Activated CD4-positive, alpha-beta T cell treated with anti-CD3 and anti-CD28 coated beads, Interleukin-2, amount 10 ng/mL, durations not matched to agents 7 days and 5 days (primary cell): Measurements from ENCODE around the gene HOXC5. TPM values are rescaled to one million over a fixed set of nuclear protein-coding genes. Genes with fewer than 3 reads are reported as not detected.

Experiments
- CTCF ChIA-PET: fragments of 350-600 bp; sonication (Branson Sonifier 250); formaldehyde crosslinking; loops from one replicate; lab custom pipeline; 2021; ENCODE audit warnings: antibody characterized with exemption; lab: Charles Lee
- POLR2A ChIA-PET: fragments of 350-600 bp; sonication (Branson Sonifier 250); formaldehyde crosslinking; loops from one replicate; lab custom pipeline; 2021; ENCODE audit warnings: antibody characterized with exemption; lab: Charles Lee
- DNase-seq: peaks from one replicate; pipeline ENCODE4 v3.0.0-alpha.2; 2020
- H3K27ac Mint-ChIP-seq: one replicate; pipeline ENCODE4 v1.8.0; 2021; ENCODE audit warnings: mild to moderate bottlenecking, moderate library complexity, mixed read lengths
- H3K27me3 Mint-ChIP-seq: one replicate; pipeline ENCODE4 v1.8.0; 2021; ENCODE audit warnings: mixed read lengths
- H3K36me3 Mint-ChIP-seq: one replicate; pipeline ENCODE4 v1.8.0; 2021; ENCODE audit warnings: low read depth, mixed read lengths
- H3K4me1 Mint-ChIP-seq: one replicate; pipeline ENCODE4 v1.8.0; 2021; ENCODE audit warnings: mixed read lengths
- H3K4me3 Mint-ChIP-seq: one replicate; pipeline ENCODE4 v1.8.0; 2021; ENCODE audit warnings: mild to moderate bottlenecking, moderate library complexity, mixed read lengths
- H3K9me3 Mint-ChIP-seq: one replicate; pipeline ENCODE4 v1.8.0; 2021; ENCODE audit warnings: mixed read lengths
- total RNA-seq, 2 experiments: library from RNA; stranded (reverse); gene quantifications; one replicate each; pipeline ENCODE4 v1.2.3, GENCODE V29; 2021

The HOXC5 gene
- total RNA-seq, 2 experiments from 2014 or later = not detected

DNA sequence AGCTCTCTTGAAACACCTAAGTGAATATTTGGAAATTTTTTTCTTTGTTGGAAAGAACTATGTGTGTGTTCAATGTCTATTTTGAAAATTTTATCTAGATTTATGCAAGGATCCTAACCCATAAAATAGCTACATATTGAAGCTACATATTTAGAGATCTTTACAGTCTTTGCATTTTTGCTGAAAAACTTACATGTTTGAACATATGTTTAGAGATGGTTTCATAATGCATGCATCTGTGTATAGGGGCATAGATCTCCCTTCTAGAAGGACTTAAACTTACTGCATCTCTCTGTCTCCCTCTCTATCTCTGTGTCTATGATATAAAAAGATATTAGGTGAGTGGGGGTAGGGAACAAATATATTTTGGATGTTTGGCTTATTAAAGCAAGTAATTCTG is 12.6 kb downstream of the HOXC5 start:
- peaks cover 22% of the 10 kb centered on the region for H3K4me1 Mint-ChIP-seq
- DNase-seq = no peak
- no peaks in the 10 kb centered on the region for H3K36me3 Mint-ChIP-seq
- ChIA-PET CTCF (interaction anchor here (1.6 kb wide), 1 partner anchor 17 kb away, joined by 4 read pairs; the partner anchor contains the start of gene HOXC6), POLR2A (no interaction called here)
- no peak overlapping the region for H3K27ac Mint-ChIP-seq
- no peak overlapping the region for H3K4me3 Mint-ChIP-seq
- peaks cover 96% of the 10 kb centered on the region for H3K27me3 Mint-ChIP-seq
- H3K9me3 Mint-ChIP-seq = no peaks in the 10 kb centered on the region

DNA sequence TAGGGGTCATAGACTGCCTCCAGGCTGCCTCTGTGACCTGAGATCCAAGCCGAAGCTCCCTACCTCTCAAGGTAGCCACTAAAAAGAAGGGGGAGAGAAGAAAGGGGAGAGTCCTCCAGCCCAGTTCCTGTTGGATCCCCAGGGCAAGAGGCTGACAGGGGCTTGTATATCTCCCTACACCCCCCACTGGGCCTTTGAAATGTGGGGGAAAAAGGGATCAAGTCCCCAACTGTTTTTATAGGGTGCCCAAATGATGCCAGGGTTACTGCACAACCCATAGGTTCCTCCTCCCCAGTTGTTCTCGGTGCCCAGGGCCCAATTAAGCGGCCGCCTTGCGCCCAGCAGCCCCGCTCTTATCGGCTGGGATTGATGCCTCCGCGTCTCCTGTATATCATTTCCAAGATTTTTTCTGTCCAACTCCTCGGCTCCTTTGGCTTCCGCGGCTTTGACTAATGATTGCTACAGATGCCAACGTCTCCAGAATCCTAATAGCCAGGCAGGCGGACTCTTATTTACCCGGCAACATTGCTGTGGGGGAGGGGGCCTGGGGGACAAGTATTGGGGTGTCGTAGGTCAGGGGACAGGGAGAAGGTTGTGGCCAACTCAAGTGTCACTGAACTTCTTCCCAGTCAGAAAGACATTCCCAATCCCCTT is 13.1 kb downstream of the HOXC5 start:
- no peak for DNase-seq
- Mint-ChIP-seq H3K4me3 (no peak overlapping the region), H3K9me3 (no peaks in the 10 kb centered on the region), H3K36me3 (no peaks in the 10 kb centered on the region), H3K4me1 (peaks cover 24% of the 10 kb centered on the region), H3K27me3 (peaks cover 98% of the 10 kb centered on the region), H3K27ac (no peak overlapping the region)
- ChIA-PET POLR2A (no interaction called here), CTCF (interaction anchor here (1.6 kb wide), 1 partner anchor 17 kb away, joined by 4 read pairs; the partner anchor contains the start of gene HOXC6)

DNA sequence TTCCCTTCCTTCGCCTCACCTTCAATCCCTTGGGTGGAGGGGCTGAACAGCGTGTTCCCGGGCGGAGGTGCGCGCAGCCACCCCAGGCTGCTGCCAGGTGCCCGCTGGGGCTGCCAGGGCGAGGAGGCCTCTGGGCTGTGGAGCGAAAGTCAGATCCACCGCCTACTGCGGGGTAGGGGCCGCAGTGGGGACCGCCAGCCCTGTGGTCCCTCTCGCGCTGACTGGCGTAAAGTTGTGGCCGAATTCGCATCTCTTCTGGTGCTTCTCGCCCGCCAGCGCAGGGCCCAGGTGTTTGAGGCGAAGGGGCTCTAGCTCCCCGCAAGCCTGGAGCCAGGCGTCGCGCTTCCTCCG is 13.9 kb downstream of the HOXC5 start:
- H3K4me3 Mint-ChIP-seq = no peak overlapping the region
- ChIA-PET CTCF (no interaction called here), POLR2A (no interaction called here)
- peaks cover under 1% of the 10 kb centered on the region for H3K36me3 Mint-ChIP-seq
- DNase-seq = no peak
- H3K9me3 Mint-ChIP-seq = no peaks in the 10 kb centered on the region
- H3K4me1 Mint-ChIP-seq = peaks cover 24% of the 10 kb centered on the region
- H3K27me3 Mint-ChIP-seq = peaks cover 98% of the 10 kb centered on the region
- H3K27ac Mint-ChIP-seq = no peak overlapping the region

DNA sequence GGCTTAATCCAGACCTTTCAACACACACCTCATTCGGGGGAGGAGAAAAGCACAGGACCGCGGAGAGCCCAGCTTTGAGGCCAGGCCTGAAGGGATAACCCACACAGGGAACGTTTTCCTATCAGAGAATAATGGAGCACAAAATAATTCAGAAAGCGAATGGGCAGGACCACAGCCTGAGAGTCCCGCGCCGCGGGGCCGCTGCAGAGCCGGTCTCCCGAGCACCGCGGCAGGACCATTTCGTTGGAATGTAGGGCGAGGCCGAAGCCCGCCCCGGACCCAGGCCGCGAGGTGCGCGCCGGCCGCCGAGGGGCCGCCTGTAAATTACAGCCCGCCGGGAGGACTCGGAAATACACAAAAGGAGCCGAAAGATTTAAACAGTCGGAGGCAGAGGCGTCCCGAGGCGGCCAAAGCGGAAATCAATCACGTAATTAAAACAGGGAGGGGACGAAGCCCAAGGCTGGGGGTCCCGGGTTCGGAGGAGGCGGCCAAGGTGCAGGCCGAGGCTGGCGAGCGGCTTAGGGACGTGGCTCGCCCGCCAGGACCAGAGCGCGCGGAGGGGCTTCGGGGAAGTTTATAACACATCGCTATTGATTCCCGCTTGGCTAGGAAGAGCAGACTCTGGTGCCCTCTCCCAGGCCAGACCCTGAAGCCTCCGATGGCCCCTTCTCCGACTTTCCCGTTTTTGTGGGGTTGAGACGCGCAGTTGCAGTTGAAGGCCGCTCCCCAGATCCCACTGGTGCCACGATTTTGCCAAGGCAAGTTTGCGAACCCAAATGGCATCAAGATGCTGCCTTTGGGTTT is 14.5 kb downstream of the HOXC5 start:
- Mint-ChIP-seq H3K9me3 (no peaks in the 10 kb centered on the region), H3K27ac (peak overlapping the region; percentile 67), H3K4me3 (no peak overlapping the region), H3K4me1 (peaks cover 28% of the 10 kb centered on the region), H3K36me3 (peaks cover 3% of the 10 kb centered on the region), H3K27me3 (peaks cover 99% of the 10 kb centered on the region)
- ChIA-PET CTCF (no interaction called here), POLR2A (no interaction called here)
- DNase-seq = no peak

GRCh38 chr12:54047964-54048303 is 15.1 kb downstream of the HOXC5 start:
- ChIA-PET CTCF (interaction anchor here (0.5 kb wide), 1 partner anchor 133 kb away, joined by 5 read pairs; no protein-coding TSS in a partner anchor), POLR2A (interaction anchor here (0.5 kb wide), 1 partner anchor 34 kb away, joined by 3 read pairs; no protein-coding TSS in a partner anchor)
- peaks cover 98% of the 10 kb centered on the region for H3K27me3 Mint-ChIP-seq
- no peak for DNase-seq
- H3K36me3 Mint-ChIP-seq = peaks cover 3% of the 10 kb centered on the region
- H3K4me3 Mint-ChIP-seq = no peak overlapping the region
- H3K9me3 Mint-ChIP-seq = no peaks in the 10 kb centered on the region
- peaks cover 31% of the 10 kb centered on the region for H3K4me1 Mint-ChIP-seq
- H3K27ac Mint-ChIP-seq = peak overlapping the region; percentile 67

DNA sequence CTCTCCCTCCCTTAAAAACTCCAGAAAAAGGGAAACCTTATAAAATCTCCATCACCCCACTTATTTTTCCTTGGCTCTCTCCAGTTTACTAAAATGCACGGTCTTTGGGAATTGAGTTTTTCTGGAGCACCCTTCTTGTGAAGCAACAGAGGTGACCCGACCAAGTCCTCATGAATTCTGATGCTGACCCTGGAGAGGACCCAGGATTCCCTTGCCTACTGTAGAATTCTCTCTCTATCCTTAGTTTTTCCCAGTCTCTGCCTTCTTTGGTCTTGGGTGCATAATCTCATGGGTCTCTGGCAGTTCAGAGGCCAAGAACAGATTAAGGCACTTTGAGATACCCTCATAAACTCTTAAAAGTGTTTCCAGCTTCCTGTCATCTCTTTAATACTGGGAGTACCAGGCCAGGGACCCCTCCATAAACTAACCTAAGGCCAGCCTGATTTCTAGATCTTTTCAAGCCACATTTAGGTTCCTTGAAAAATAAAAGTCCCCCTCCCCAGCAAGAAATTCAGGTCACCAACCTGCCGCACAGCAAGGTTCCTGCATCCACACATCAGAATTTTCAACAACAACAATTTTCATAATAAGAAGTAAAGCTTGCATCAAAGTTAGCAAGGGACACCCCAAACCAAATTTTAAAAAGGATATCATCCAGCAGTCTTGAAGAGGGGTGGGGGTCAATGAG is 15.7 kb downstream of the HOXC5 start:
- H3K36me3 Mint-ChIP-seq = peaks cover 3% of the 10 kb centered on the region
- CTCF ChIA-PET = interaction anchor here (0.5 to 0.6 kb wide), 2 partner anchors 132 to 143 kb away, joined by 3 to 5 read pairs; no protein-coding TSS in a partner anchor
- H3K27ac Mint-ChIP-seq = no peak overlapping the region
- no peaks in the 10 kb centered on the region for H3K9me3 Mint-ChIP-seq
- POLR2A ChIA-PET = interaction anchor here (0.5 kb wide), 1 partner anchor 35 kb away, joined by 3 read pairs; no protein-coding TSS in a partner anchor
- H3K27me3 Mint-ChIP-seq = peaks cover 98% of the 10 kb centered on the region
- peaks cover 33% of the 10 kb centered on the region for H3K4me1 Mint-ChIP-seq
- DNase-seq = no peak
- no peak overlapping the region for H3K4me3 Mint-ChIP-seq

- H3K4me3 Mint-ChIP-seq = no peak overlapping the region
- ChIA-PET CTCF (interaction anchor here (0.6 kb wide), 1 partner anchor 143 kb away, joined by 3 read pairs; no protein-coding TSS in a partner anchor), POLR2A (no interaction called here)
- no peak for DNase-seq
- no peak overlapping the region for H3K27ac Mint-ChIP-seq
- H3K9me3 Mint-ChIP-seq = no peaks in the 10 kb centered on the region
- H3K4me1 Mint-ChIP-seq = peaks cover 32% of the 10 kb centered on the region
- peaks cover 3% of the 10 kb centered on the region for H3K36me3 Mint-ChIP-seq
- peaks cover 98% of the 10 kb centered on the region for H3K27me3 Mint-ChIP-seq
Measured at GRCh38 chr12:54049108-54049507, 16.3 kb downstream of the HOXC5 start.

- ChIA-PET POLR2A (interaction anchor here (0.7 kb wide), 1 partner anchor 164 kb away, joined by 3 read pairs; no protein-coding TSS in a partner anchor), CTCF (interaction anchor here (1.0 to 2.2 kb wide), 2 partner anchors 18 to 60 kb away, joined by 3 to 12 read pairs; partner anchors contain the start of gene HOXC5)
- peaks cover 96% of the 10 kb centered on the region for H3K27me3 Mint-ChIP-seq
- DNase-seq = no peak
- H3K4me3 Mint-ChIP-seq = no peak overlapping the region
- H3K36me3 Mint-ChIP-seq = peaks cover 3% of the 10 kb centered on the region
- peaks cover 31% of the 10 kb centered on the region for H3K4me1 Mint-ChIP-seq
- no peaks in the 10 kb centered on the region for H3K9me3 Mint-ChIP-seq
- H3K27ac Mint-ChIP-seq = no peak overlapping the region
Measured at GRCh38 chr12:54050482-54050810, 17.6 kb downstream of the HOXC5 start.

DNA sequence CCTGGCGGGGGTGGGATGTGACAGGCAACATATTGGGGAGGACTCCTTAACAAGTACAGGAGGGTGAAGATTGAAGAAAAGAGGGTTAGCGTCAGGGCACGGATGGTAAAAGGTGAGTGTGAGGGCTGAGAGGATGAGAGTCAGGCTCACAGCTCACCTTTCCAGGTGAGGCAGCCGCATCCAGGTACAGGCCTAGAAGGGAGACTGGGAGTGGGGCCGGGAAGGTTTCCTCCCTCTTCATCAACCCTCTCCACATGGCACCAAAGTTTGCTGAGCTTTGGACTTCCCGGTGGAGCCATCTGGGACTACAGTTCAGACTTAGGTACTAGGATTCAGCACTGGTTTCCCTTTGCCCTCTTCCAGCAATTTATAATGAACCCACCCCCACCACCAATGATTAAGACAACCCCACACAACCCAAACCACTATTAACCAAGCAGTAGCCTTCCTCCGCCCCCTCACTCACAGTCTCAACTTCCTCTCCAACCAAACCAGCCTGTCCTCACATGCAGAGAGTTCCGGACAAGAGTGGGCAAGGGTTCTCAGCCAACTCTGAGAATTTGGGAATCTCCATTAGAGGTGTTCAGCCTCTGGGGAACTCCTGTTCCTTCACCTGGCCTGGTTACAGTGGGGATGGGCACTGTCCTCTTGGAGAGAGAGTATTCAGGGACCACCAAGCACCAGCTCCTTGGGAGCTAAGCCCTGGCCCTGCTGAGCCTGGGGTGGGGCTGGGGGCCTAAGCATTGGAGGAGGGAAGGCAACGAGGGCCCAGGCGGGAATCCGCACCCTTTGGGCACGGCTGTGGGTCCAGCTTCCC is 18.4 kb downstream of the HOXC5 start:
- H3K27me3 Mint-ChIP-seq = peaks cover 96% of the 10 kb centered on the region

DNA sequence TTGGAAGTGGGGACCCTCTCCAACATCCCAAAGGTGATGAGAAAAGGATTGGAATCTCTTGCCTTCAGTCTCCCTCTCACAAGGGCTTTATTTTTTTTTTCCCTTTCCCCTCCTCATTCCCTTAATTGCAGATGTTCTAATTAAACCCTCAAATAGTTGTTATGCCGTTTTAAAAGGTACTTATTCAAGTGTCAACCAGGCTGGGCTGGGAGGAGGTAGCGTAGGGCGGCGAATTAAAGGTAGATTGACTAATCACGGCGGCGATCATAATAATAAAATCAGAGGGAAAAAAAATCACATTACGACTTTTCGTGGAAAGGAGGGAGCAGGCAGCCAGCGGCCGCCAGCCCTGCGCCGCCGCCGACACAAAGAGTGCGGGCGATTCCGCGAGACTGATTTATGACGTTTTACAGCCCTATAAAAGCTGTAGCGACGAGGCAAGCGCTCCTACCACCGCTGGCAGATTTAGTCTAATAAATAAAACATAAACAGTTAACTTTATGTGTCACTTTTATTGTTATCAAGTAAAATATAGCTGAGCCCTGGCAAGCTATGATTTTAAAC is 19.1 kb downstream of the HOXC5 start:
- H3K27ac Mint-ChIP-seq = no peak overlapping the region
- no peaks in the 10 kb centered on the region for H3K9me3 Mint-ChIP-seq
- H3K4me1 Mint-ChIP-seq = peaks cover 30% of the 10 kb centered on the region
- peak overlapping the region; percentile 26 for H3K4me3 Mint-ChIP-seq
- peaks cover 93% of the 10 kb centered on the region for H3K27me3 Mint-ChIP-seq
- H3K36me3 Mint-ChIP-seq = peaks cover 3% of the 10 kb centered on the region
- ChIA-PET POLR2A (no interaction called here), CTCF (interaction anchor here (0.8 to 4.7 kb wide), 8 partner anchors 20 to 163 kb away, joined by 3 to 25 read pairs (median 4); partner anchors contain the start of genes HOXC10 and HOXC5)
- DNase-seq = no peak

More for the DNA sequence above, 18.4 kb downstream of the HOXC5 start:
- Mint-ChIP-seq H3K36me3 (peaks cover 3% of the 10 kb centered on the region), H3K4me1 (peaks cover 31% of the 10 kb centered on the region), H3K4me3 (no peak overlapping the region), H3K9me3 (no peaks in the 10 kb centered on the region), H3K27ac (no peak overlapping the region)
- POLR2A ChIA-PET = interaction anchor here (0.7 kb wide), 1 partner anchor 163 kb away, joined by 3 read pairs; no protein-coding TSS in a partner anchor
- no peak for DNase-seq
- CTCF ChIA-PET = interaction anchor here (1.0 to 2.2 kb wide), 4 partner anchors 19 to 66 kb away, joined by 3 to 12 read pairs (median 6); partner anchors contain the start of genes HOXC10 and HOXC5

GRCh38 chr12:54052438-54053002 is 19.7 kb downstream of the HOXC5 start:
- Mint-ChIP-seq H3K27ac (peak overlapping the region; percentile 69), H3K36me3 (peaks cover 3% of the 10 kb centered on the region)

More at GRCh38 chr12:54052438-54053002, 19.7 kb downstream of the HOXC5 start:
- ChIA-PET CTCF (interaction anchor here (0.6 to 4.7 kb wide), 9 partner anchors 21 to 1150 kb away, joined by 3 to 25 read pairs (median 4); partner anchors contain the start of genes HOXC10 and HOXC5), POLR2A (no interaction called here)
- Mint-ChIP-seq H3K27me3 (peaks cover 93% of the 10 kb centered on the region), H3K9me3 (no peaks in the 10 kb centered on the region), H3K4me1 (peaks cover 29% of the 10 kb centered on the region), H3K4me3 (no peak overlapping the region)
- no peak for DNase-seq
